Measurements from ENCODE around the gene CCDC106. TPM values are rescaled to one million over a fixed set of nuclear protein-coding genes. Genes with fewer than 3 reads are reported as not detected.

The CCDC106 gene
- total RNA-seq, 1 experiment from 2014 or later, result 19.9 TPM

DNA sequence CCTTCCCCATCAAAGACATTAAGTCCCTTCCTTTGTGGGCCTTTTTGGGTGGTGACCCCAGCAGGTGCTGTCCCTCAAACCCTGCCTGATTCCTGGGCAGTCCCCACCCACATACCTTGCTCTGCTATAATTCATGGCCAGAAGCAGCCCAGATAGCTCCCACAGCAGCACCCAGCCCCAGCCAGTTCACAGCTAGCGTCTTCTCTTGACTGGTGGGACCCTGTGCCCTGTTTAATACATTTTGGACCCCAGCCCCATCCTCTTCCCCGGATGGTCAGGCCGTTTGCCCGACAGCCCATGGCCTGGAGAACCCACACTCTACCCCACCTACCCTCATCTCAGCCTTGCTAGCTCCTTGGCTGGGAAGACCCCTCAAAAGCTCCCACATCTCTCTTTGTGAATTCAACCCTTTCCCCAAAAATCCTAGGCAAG lies 2.1 kb downstream of the CCDC106 start:
- Histone ChIP-seq H3K4ac (ENCODE audit: low read depth, low read length) (no peak overlapping the region), H3K18ac (ENCODE audit: insufficient read length, low read depth, low read length) (no peak overlapping the region), H3K9ac (ENCODE audit: extremely low read depth, insufficient read length, low read length) (no peak overlapping the region), H3T11ph (ENCODE audit: low read length) (no peak overlapping the region), H2BK20ac (ENCODE audit: low read depth, low read length, poor library complexity, severe bottlenecking) (no peak overlapping the region), H3K56ac (ENCODE audit: insufficient read length, low read depth, low read length) (no peak overlapping the region), H3K79me1 (ENCODE audit: insufficient read depth, low read depth, low read length, poor library complexity, severe bottlenecking) (no peaks in the 10 kb centered on the region), H2AFZ (ENCODE audit: low read length) (no peak overlapping the region), H3K4me2 (ENCODE audit: insufficient read depth, insufficient read length, low read length) (no peak overlapping the region), H4K91ac (ENCODE audit: insufficient read length, low read depth, low read length) (no peak overlapping the region), H2BK15ac (ENCODE audit: low read depth, low read length) (no peak overlapping the region), H2AK5ac (ENCODE audit: insufficient read length, low read length) (no peak overlapping the region), H3K14ac (ENCODE audit: insufficient read depth, low read length) (no peak overlapping the region), H3K23ac (ENCODE audit: insufficient read length, low read depth, low read length) (no peak overlapping the region), H2BK120ac (ENCODE audit: low read depth, low read length, poor library complexity, severe bottlenecking) (no peak overlapping the region), H2BK12ac (ENCODE audit: insufficient read length, low read depth, low read length) (no peak overlapping the region), H3K79me2 (ENCODE audit: insufficient read depth, low read length) (no peaks in the 10 kb centered on the region), H3K23me2 (ENCODE audit: insufficient read length, low read depth, low read length, poor library complexity, severe bottlenecking) (peaks cover 23% of the 10 kb centered on the region), H4K8ac (replicated peaks; ENCODE audit: insufficient read length, low read depth, low read length) (no peak overlapping the region), H3K4me1 (ENCODE audit: insufficient read depth, low read length) (no peaks in the 10 kb centered on the region), H3K27ac (ENCODE audit: insufficient read length, low read depth, low read length) (no peak overlapping the region), H3K27me3 (ENCODE audit: insufficient read depth, low read length) (no peaks in the 10 kb centered on the region), H4K5ac (ENCODE audit: insufficient read length, low read depth, low read length) (no peak overlapping the region), H2BK5ac (ENCODE audit: insufficient read length, low read length) (no peak overlapping the region), H4K20me1 (ENCODE audit: control insufficient read depth, insufficient read depth, insufficient read length) (peaks cover 5% of the 10 kb centered on the region), H3K9me3 (ENCODE audit: control insufficient read depth, low read depth, low read length) (no peaks in the 10 kb centered on the region)
- DNase-seq, result no peak
- Mint-ChIP-seq H3K36me3 (ENCODE audit: insufficient read depth in 1 of 3, low read depth in 3 of 3) (peaks cover 13 to 45% (median 37%) of the 10 kb centered on the region in 3 experiments), H3K27me3 (ENCODE audit: low read depth) (no peaks in the 10 kb centered on the region; the same call in 1 of the 2 replicates), H3K4me1 (peaks cover 14 to 19% of the 10 kb centered on the region in 2 experiments), H3K9me3 (peaks cover 0 to 3% of the 10 kb centered on the region in 2 experiments; a peak in 2 of 5 replicates), H3K27ac (no peak overlapping the region), H3K4me3 (peak overlapping the region; percentile 8 to 60; a peak in 3 of 5 replicates)
- TF ChIP-seq, protein P1, sequence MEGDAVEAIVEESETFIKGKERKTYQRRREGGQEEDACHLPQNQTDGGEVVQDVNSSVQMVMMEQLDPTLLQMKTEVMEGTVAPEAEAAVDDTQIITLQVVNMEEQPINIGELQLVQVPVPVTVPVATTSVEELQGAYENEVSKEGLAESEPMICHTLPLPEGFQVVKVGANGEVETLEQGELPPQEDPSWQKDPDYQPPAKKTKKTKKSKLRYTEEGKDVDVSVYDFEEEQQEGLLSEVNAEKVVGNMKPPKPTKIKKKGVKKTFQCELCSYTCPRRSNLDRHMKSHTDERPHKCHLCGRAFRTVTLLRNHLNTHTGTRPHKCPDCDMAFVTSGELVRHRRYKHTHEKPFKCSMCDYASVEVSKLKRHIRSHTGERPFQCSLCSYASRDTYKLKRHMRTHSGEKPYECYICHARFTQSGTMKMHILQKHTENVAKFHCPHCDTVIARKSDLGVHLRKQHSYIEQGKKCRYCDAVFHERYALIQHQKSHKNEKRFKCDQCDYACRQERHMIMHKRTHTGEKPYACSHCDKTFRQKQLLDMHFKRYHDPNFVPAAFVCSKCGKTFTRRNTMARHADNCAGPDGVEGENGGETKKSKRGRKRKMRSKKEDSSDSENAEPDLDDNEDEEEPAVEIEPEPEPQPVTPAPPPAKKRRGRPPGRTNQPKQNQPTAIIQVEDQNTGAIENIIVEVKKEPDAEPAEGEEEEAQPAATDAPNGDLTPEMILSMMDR (conservative IDR thresholded peaks at IDR 0.05), result no peak
- WGBS (ENCODE audit: extremely low coverage, insufficient read length, low lambda C conversion rate), result no CpG with 5 or more reads among the region's 4 CpGs

All from H9 (cell line).